BLaER1 treated with 17β-estradiol and CSF1 and Interleukin-3, amounts not matched to agents 10 nM and 100 nM (cell line): Measurements from ENCODE around the gene ASTE1.
"Not testable (repeated sequence)": the region's sequence is repeated elsewhere in the genome, so short reads cannot be mapped to it uniquely, and the experiment has no call there.

Experiments
- H3K27ac ChIP-seq, 11 experiments: shearing (Covaris generic); formaldehyde crosslinking; 2 replicates each; pipeline ENCODE4 v1.8.1; 2022
- H3K27me3 ChIP-seq, 11 experiments: shearing (Covaris generic); formaldehyde crosslinking; 2 replicates each; pipeline ENCODE4 v1.8.1; 2022
- H3K36me3 ChIP-seq, 11 experiments: shearing (Covaris generic); formaldehyde crosslinking; 2 replicates each; pipeline ENCODE4 v1.8.1; 2022
- H3K4me1 ChIP-seq, 10 experiments: shearing (Covaris generic); formaldehyde crosslinking; 2 replicates each; pipeline ENCODE4 v1.8.1; 2022
- H3K4me2 ChIP-seq, 11 experiments: shearing (Covaris generic); formaldehyde crosslinking; 2 replicates each; pipeline ENCODE4 v1.8.1; 2022
- H3K4me3 ChIP-seq, 10 experiments: shearing (Covaris generic); formaldehyde crosslinking; 2 replicates each; pipeline ENCODE4 v1.8.1; 2022
- H3K9ac ChIP-seq, 11 experiments: shearing (Covaris generic); formaldehyde crosslinking; 2 replicates each; pipeline ENCODE4 v1.8.1; 2022
- H3K9me3 ChIP-seq, 11 experiments: shearing (Covaris generic); formaldehyde crosslinking; replicated peaks in 1 of 11; 2 replicates each; pipeline ENCODE4 v1.8.1; 2022
- H4K20me1 ChIP-seq, 11 experiments: shearing (Covaris generic); formaldehyde crosslinking; 2 replicates each; pipeline ENCODE4 v1.8.1; 2022
- Cebpa-rat ChIP-seq, 11 experiments: shearing (Covaris generic); IDR thresholded peaks; 2 replicates each; pipeline ENCODE4 v1.8.1; 2022

The ASTE1 gene

GRCh38 chr3:130997289-130997688 lies 29.3 kb downstream of the ASTE1 start:
- no peak overlapping the region for H3K4me3 ChIP-seq
- H3K36me3 ChIP-seq = peaks cover 41 to 95% (median 81%) of the 10 kb centered on the region in 11 experiments
- no peak overlapping the region for H3K4me2 ChIP-seq
- H4K20me1 ChIP-seq = no peaks in the 10 kb centered on the region
- H3K9ac ChIP-seq = no peak overlapping the region
- H3K9me3 ChIP-seq = no peaks in the 10 kb centered on the region
- TF ChIP-seq Cebpa-rat (IDR thresholded peaks at IDR 0.05) = peak in 2 of 11 experiments; percentile 32 to 33; a peak in 2 of 22 replicates
- no peaks in the 10 kb centered on the region for H3K27me3 ChIP-seq
- no peaks in the 10 kb centered on the region for H3K4me1 ChIP-seq
- H3K27ac ChIP-seq = no peak overlapping the region

GRCh38 chr3:130992344-130992743 lies 34.3 kb downstream of the ASTE1 start:
- no peaks in the 10 kb centered on the region for H3K27me3 ChIP-seq
- no peak overlapping the region for H3K27ac ChIP-seq
- H4K20me1 ChIP-seq = no peaks in the 10 kb centered on the region
- TF ChIP-seq Cebpa-rat (IDR thresholded peaks at IDR 0.05) = no peak
- H3K4me3 ChIP-seq = no peak overlapping the region
- peaks cover 0 to 6% (median 0%) of the 10 kb centered on the region in 11 experiments; a peak in 1 of 22 replicates for H3K9me3 ChIP-seq
- no peak overlapping the region for H3K9ac ChIP-seq
- H3K4me1 ChIP-seq = no peaks in the 10 kb centered on the region
- H3K4me2 ChIP-seq = no peak overlapping the region
- H3K36me3 ChIP-seq = peaks cover 40 to 84% (median 59%) of the 10 kb centered on the region in 11 experiments

GRCh38 chr3:130991126-130991525 lies 35.5 kb downstream of the ASTE1 start:
- no peak overlapping the region for H3K4me2 ChIP-seq
- no peaks in the 10 kb centered on the region for H3K27me3 ChIP-seq
- H3K36me3 ChIP-seq = peaks cover 35 to 85% (median 54%) of the 10 kb centered on the region in 11 experiments
- no peaks in the 10 kb centered on the region for H3K4me1 ChIP-seq
- no peak for TF ChIP-seq Cebpa-rat (IDR thresholded peaks at IDR 0.05)
- no peak overlapping the region for H3K9ac ChIP-seq
- H3K27ac ChIP-seq = no peak overlapping the region
- H3K4me3 ChIP-seq = no peak overlapping the region
- H4K20me1 ChIP-seq = no peaks in the 10 kb centered on the region
- peaks cover 0 to 6% (median 0%) of the 10 kb centered on the region in 11 experiments; a peak in 1 of 22 replicates for H3K9me3 ChIP-seq

- no peaks in the 10 kb centered on the region for H3K4me1 ChIP-seq
- no peaks in the 10 kb centered on the region for H3K27me3 ChIP-seq
- peaks cover 0 to 6% (median 0%) of the 10 kb centered on the region in 11 experiments; a peak in 1 of 22 replicates for H3K9me3 ChIP-seq
- H3K36me3 ChIP-seq = peaks cover 29 to 80% (median 47%) of the 10 kb centered on the region in 11 experiments
- no peak overlapping the region for H3K9ac ChIP-seq
- TF ChIP-seq Cebpa-rat (IDR thresholded peaks at IDR 0.05) = no peak
- no peak overlapping the region for H3K4me2 ChIP-seq
- no peaks in the 10 kb centered on the region for H4K20me1 ChIP-seq
- no peak overlapping the region for H3K4me3 ChIP-seq
- no peak overlapping the region for H3K27ac ChIP-seq
These were observed 36.3 kb downstream of the ASTE1 start for GRCh38 chr3:130990282-130990681.

GRCh38 chr3:130981469-130981868 lies 45.2 kb downstream of the ASTE1 start:
- no peaks in the 10 kb centered on the region for H3K9me3 ChIP-seq
- H3K36me3 ChIP-seq = peaks cover 19 to 92% (median 43%) of the 10 kb centered on the region in 11 experiments; a peak in 21 of 22 replicates
- H3K9ac ChIP-seq = no peak overlapping the region
- H3K27ac ChIP-seq = no peak overlapping the region
- no peaks in the 10 kb centered on the region for H4K20me1 ChIP-seq
- H3K4me2 ChIP-seq = no peak overlapping the region
- H3K4me3 ChIP-seq = no peak overlapping the region
- no peaks in the 10 kb centered on the region for H3K4me1 ChIP-seq
- no peaks in the 10 kb centered on the region for H3K27me3 ChIP-seq
- no peak for TF ChIP-seq Cebpa-rat (IDR thresholded peaks at IDR 0.05)

GRCh38 chr3:130979117-130979516 lies 47.5 kb downstream of the ASTE1 start:
- no peaks in the 10 kb centered on the region for H3K27me3 ChIP-seq
- no peaks in the 10 kb centered on the region for H3K9me3 ChIP-seq
- TF ChIP-seq Cebpa-rat (IDR thresholded peaks at IDR 0.05) = no peak
- no peaks in the 10 kb centered on the region for H4K20me1 ChIP-seq
- H3K4me3 ChIP-seq = no peak overlapping the region
- no peaks in the 10 kb centered on the region for H3K4me1 ChIP-seq
- H3K4me2 ChIP-seq = no peak overlapping the region
- no peak overlapping the region for H3K9ac ChIP-seq
- peaks cover 24 to 97% (median 62%) of the 10 kb centered on the region in 11 experiments for H3K36me3 ChIP-seq
- no peak overlapping the region for H3K27ac ChIP-seq

GRCh38 chr3:130976706-130977105 lies 49.9 kb downstream of the ASTE1 start:
- Histone ChIP-seq H3K9ac (no peak overlapping the region), H3K4me3 (no peak overlapping the region), H3K27me3 (no peaks in the 10 kb centered on the region), H3K9me3 (peaks cover 0 to 7% (median 5%) of the 10 kb centered on the region in 11 experiments; a peak in 10 of 22 replicates), H3K4me2 (no peak overlapping the region), H3K4me1 (no peaks in the 10 kb centered on the region), H3K27ac (no peak overlapping the region), H3K36me3 (peaks cover 23 to 97% (median 67%) of the 10 kb centered on the region in 11 experiments), H4K20me1 (no peaks in the 10 kb centered on the region)
- no peak for TF ChIP-seq Cebpa-rat (IDR thresholded peaks at IDR 0.05)

GRCh38 chr3:130975251-130975650 lies 51.4 kb downstream of the ASTE1 start:
- Histone ChIP-seq H3K4me1 (no peaks in the 10 kb centered on the region), H3K4me2 (no peak overlapping the region), H3K27me3 (no peaks in the 10 kb centered on the region), H4K20me1 (no peaks in the 10 kb centered on the region), H3K4me3 (no peak overlapping the region), H3K36me3 (peaks cover 37 to 97% (median 69%) of the 10 kb centered on the region in 11 experiments), H3K9ac (no peak overlapping the region), H3K9me3 (peaks cover 0 to 9% (median 7%) of the 10 kb centered on the region in 11 experiments; a peak in 10 of 22 replicates), H3K27ac (no peak overlapping the region)
- TF ChIP-seq Cebpa-rat (IDR thresholded peaks at IDR 0.05) = no peak

GRCh38 chr3:130974201-130974600 lies 52.4 kb downstream of the ASTE1 start:
- Histone ChIP-seq H3K9me3 (peaks cover 0 to 9% (median 7%) of the 10 kb centered on the region in 11 experiments; a peak in 10 of 22 replicates), H3K4me3 (no peak overlapping the region), H3K4me2 (no peak overlapping the region), H4K20me1 (no peaks in the 10 kb centered on the region), H3K9ac (no peak overlapping the region), H3K27me3 (no peaks in the 10 kb centered on the region), H3K36me3 (peaks cover 48 to 97% (median 74%) of the 10 kb centered on the region in 11 experiments), H3K27ac (no peak overlapping the region), H3K4me1 (no peaks in the 10 kb centered on the region)
- no peak for TF ChIP-seq Cebpa-rat (IDR thresholded peaks at IDR 0.05)

- peaks cover 0 to 9% (median 7%) of the 10 kb centered on the region in 11 experiments; a peak in 10 of 22 replicates for H3K9me3 ChIP-seq
- no peak for TF ChIP-seq Cebpa-rat (IDR thresholded peaks at IDR 0.05)
- no peak overlapping the region for H3K4me2 ChIP-seq
- H4K20me1 ChIP-seq = no peaks in the 10 kb centered on the region
- no peaks in the 10 kb centered on the region for H3K4me1 ChIP-seq
- H3K27ac ChIP-seq = no peak overlapping the region
- H3K27me3 ChIP-seq = no peaks in the 10 kb centered on the region
- H3K4me3 ChIP-seq = no peak overlapping the region
- H3K9ac ChIP-seq = no peak overlapping the region
- peaks cover 49 to 97% (median 81%) of the 10 kb centered on the region in 11 experiments for H3K36me3 ChIP-seq
These were observed 53.2 kb downstream of the ASTE1 start for GRCh38 chr3:130973406-130973805.

GRCh38 chr3:130972592-130972991 lies 54.0 kb downstream of the ASTE1 start:
- peaks cover 49 to 97% (median 82%) of the 10 kb centered on the region in 11 experiments for H3K36me3 ChIP-seq
- not testable (repeated sequence) for H3K9me3 ChIP-seq

More at GRCh38 chr3:130972592-130972991, 54.0 kb downstream of the ASTE1 start:
- H3K27me3 ChIP-seq, H3K4me1 ChIP-seq, H3K9ac ChIP-seq, H3K27ac ChIP-seq, H3K4me2 ChIP-seq, H3K4me3 ChIP-seq, H4K20me1 ChIP-seq: not testable (repeated sequence)
